Natural killer cell (primary cell): Measurements from ENCODE around the gene NCMAP. TPM values are rescaled to one million over a fixed set of nuclear protein-coding genes. Genes with fewer than 3 reads are reported as not detected.

Source experiments
- ATAC-seq, 3 donors: fragments of 150-1000 bp in 2 of 3; fragments of 200-7000 bp in 1 of 3; cut with Tn5 transposase; 1 replicate in 1 of 3; 2 replicates in 2 of 3; pipeline ENCODE4 v1.10.0; 2021; ENCODE audit warnings: mild to moderate bottlenecking in 2 of 3, moderate library complexity in 2 of 3
- DNase-seq, 2 donors: peaks; one replicate each; pipeline versions ENCODE4 v3.0.0 to v3.0.0-alpha.2; 2013 to 2021; ENCODE audit warnings: mixed read lengths in 1 of 2
- H3K27ac ChIP-seq: one replicate; pipeline ENCODE4 v1.5.1; 2013; ENCODE audit warnings: mild to moderate bottlenecking, low read length
- H3K27me3 ChIP-seq: one replicate; pipeline ENCODE4 v1.6.1; 2013; ENCODE audit warnings: low read length; ENCODE audit not compliant: control insufficient read depth, insufficient read depth
- H3K36me3 ChIP-seq: one replicate; pipeline ENCODE4 v1.6.1; 2013; ENCODE audit warnings: low read length; ENCODE audit not compliant: control insufficient read depth, insufficient read depth
- H3K4me1 ChIP-seq: one replicate; pipeline ENCODE4 v1.6.1; 2013; ENCODE audit warnings: low read length; ENCODE audit not compliant: control insufficient read depth, insufficient read depth
- H3K4me3 ChIP-seq: one replicate; pipeline ENCODE4 v1.5.1; 2013; ENCODE audit warnings: low read length
- H3K9me3 ChIP-seq: one replicate; pipeline ENCODE4 v1.6.1; 2013; ENCODE audit warnings: low read length; ENCODE audit not compliant: control insufficient read depth, insufficient read depth
- H3K27ac Mint-ChIP-seq, 2 donors: one replicate each; pipeline ENCODE4 v1.8.0; 2022; ENCODE audit warnings: mild to moderate bottlenecking in 2 of 2, mixed read lengths in 2 of 2, moderate library complexity in 1 of 2
- H3K27me3 Mint-ChIP-seq, 2 donors: one replicate each; pipeline ENCODE4 v1.8.0; 2022; ENCODE audit warnings: low read depth in 2 of 2, mixed read lengths in 2 of 2
- H3K36me3 Mint-ChIP-seq: one replicate; pipeline ENCODE4 v1.8.0; 2022; ENCODE audit warnings: mixed read lengths
- H3K4me1 Mint-ChIP-seq, 2 donors: one replicate each; pipeline ENCODE4 v1.8.0; 2022; ENCODE audit warnings: mixed read lengths in 2 of 2
- H3K4me3 Mint-ChIP-seq: one replicate; pipeline ENCODE4 v1.8.0; 2022; ENCODE audit warnings: mild to moderate bottlenecking, moderate library complexity, mixed read lengths
- H3K9me3 Mint-ChIP-seq, 2 donors: one replicate each; pipeline ENCODE4 v1.8.0; 2022; ENCODE audit warnings: mixed read lengths in 2 of 2
- WGBS: methylation state at CpG from one replicate; pipeline ENCODE4 v1.1.7; 2013; ENCODE audit warnings: missing lambda C conversion rate; ENCODE audit not compliant: insufficient coverage; 5-methylcytosine and 5-hydroxymethylcytosine counted together
- intact Hi-C: fragments of 100-400 bp; cut with micrococcal nuclease; formaldehyde crosslinking; loops from one replicate; pipeline ENCODE4 v1.14.2; 2022
- total RNA-seq, 4 donors: library from RNA; stranded (reverse); fragments of 120-200 nt in 1 of 4; gene quantifications; one replicate each; pipeline versions ENCODE4 v1.2.3 to v1.2.4, GENCODE V29; 2013 to 2022
- TF ChIP-seq, protein P1 (sequence below): fragments of 200-600 bp; IDR thresholded peaks from one replicate; pipeline ENCODE4 v1.8.0; 2022; ENCODE audit warnings: antibody characterized with exemption

Gene NCMAP
- total RNA-seq, 3 donors from 2014 or later (not counting 1 experiment from before 2014, with no cell fraction given) = not detected

- Mint-ChIP-seq H3K36me3 (no peaks in the 10 kb centered on the region), H3K4me3 (no peak overlapping the region), H3K9me3 (no peaks in the 10 kb centered on the region), H3K27ac (no peak overlapping the region), H3K4me1 (no peaks in the 10 kb centered on the region), H3K27me3 (peaks cover 13 to 17% of the 10 kb centered on the region in 2 donors)
- no peak for ATAC-seq
- TF ChIP-seq, protein P1, sequence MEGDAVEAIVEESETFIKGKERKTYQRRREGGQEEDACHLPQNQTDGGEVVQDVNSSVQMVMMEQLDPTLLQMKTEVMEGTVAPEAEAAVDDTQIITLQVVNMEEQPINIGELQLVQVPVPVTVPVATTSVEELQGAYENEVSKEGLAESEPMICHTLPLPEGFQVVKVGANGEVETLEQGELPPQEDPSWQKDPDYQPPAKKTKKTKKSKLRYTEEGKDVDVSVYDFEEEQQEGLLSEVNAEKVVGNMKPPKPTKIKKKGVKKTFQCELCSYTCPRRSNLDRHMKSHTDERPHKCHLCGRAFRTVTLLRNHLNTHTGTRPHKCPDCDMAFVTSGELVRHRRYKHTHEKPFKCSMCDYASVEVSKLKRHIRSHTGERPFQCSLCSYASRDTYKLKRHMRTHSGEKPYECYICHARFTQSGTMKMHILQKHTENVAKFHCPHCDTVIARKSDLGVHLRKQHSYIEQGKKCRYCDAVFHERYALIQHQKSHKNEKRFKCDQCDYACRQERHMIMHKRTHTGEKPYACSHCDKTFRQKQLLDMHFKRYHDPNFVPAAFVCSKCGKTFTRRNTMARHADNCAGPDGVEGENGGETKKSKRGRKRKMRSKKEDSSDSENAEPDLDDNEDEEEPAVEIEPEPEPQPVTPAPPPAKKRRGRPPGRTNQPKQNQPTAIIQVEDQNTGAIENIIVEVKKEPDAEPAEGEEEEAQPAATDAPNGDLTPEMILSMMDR = no peak
- H3K27me3 ChIP-seq = no peaks in the 10 kb centered on the region
- intact Hi-C loops = no loop called here
- H3K4me1 ChIP-seq = no peaks in the 10 kb centered on the region
- peak in 1 of 2 donors; percentile 35 for DNase-seq
- H3K36me3 ChIP-seq = no peaks in the 10 kb centered on the region
- H3K9me3 ChIP-seq = no peaks in the 10 kb centered on the region
- H3K4me3 ChIP-seq = no peak overlapping the region
- H3K27ac ChIP-seq = no peak overlapping the region
Observed at GRCh38 chr1:24562625-24563024, 6.7 kb downstream of the NCMAP start.

GRCh38 chr1:24564695-24565094, 8.8 kb downstream of the NCMAP start:
- H3K4me3 ChIP-seq = no peak overlapping the region
- H3K9me3 ChIP-seq = no peaks in the 10 kb centered on the region
- TF ChIP-seq, protein P1 = no peak
- no peaks in the 10 kb centered on the region for H3K27me3 ChIP-seq
- no peak overlapping the region for H3K27ac ChIP-seq
- WGBS = 100% methylated on average over 1 of the region's 2 CpGs
- no peaks in the 10 kb centered on the region for H3K4me1 Mint-ChIP-seq
- H3K4me3 Mint-ChIP-seq = no peak overlapping the region
- H3K27me3 Mint-ChIP-seq = peaks cover 8 to 10% of the 10 kb centered on the region in 2 donors
- H3K36me3 ChIP-seq = no peaks in the 10 kb centered on the region
- intact Hi-C loops = no loop called here
- no peaks in the 10 kb centered on the region for H3K9me3 Mint-ChIP-seq
- no peaks in the 10 kb centered on the region for H3K36me3 Mint-ChIP-seq
- H3K27ac Mint-ChIP-seq = no peak overlapping the region
- DNase-seq = no peak
- no peak for ATAC-seq
- H3K4me1 ChIP-seq = no peaks in the 10 kb centered on the region

- DNase-seq = no peak
- H3K4me1 ChIP-seq = no peaks in the 10 kb centered on the region
- H3K27ac Mint-ChIP-seq = no peak overlapping the region
Observed at GRCh38 chr1:24566236-24566867, 10.5 kb downstream of the NCMAP start.

More at GRCh38 chr1:24566236-24566867, 10.5 kb downstream of the NCMAP start:
- no peak for ATAC-seq
- H3K4me1 Mint-ChIP-seq = no peaks in the 10 kb centered on the region
- no peaks in the 10 kb centered on the region for H3K27me3 ChIP-seq
- no peak overlapping the region for H3K27ac ChIP-seq
- H3K4me3 Mint-ChIP-seq = no peak overlapping the region
- WGBS = 70% methylated on average over 3 of the region's 3 CpGs
- TF ChIP-seq, protein P1 = no peak
- no peaks in the 10 kb centered on the region for H3K36me3 Mint-ChIP-seq
- no peaks in the 10 kb centered on the region for H3K36me3 ChIP-seq
- H3K4me3 ChIP-seq = no peak overlapping the region
- intact Hi-C loops = no loop called here
- H3K27me3 Mint-ChIP-seq = peaks cover 7 to 8% of the 10 kb centered on the region in 2 donors
- no peaks in the 10 kb centered on the region for H3K9me3 Mint-ChIP-seq
- H3K9me3 ChIP-seq = no peaks in the 10 kb centered on the region
